CD14-positive monocyte (primary cell): ENCODE measurements around the gene UBE2L3. TPM values are rescaled to one million over a fixed set of nuclear protein-coding genes. Genes with fewer than 3 reads are reported as not detected.

Experiments
- DNase-seq, 3 donors: peaks; one replicate each; pipeline ENCODE4 v3.0.0-alpha.2; 2011 to 2022
- H2AFZ ChIP-seq: 2 replicates; pipeline ENCODE4 v1.6.0; 2012; ENCODE audit warnings: mild to moderate bottlenecking, low read depth, low read length, inconsistent platforms; ENCODE audit not compliant: insufficient read depth, poor library complexity, severe bottlenecking
- H3K27ac ChIP-seq, 2 donors: 1 replicate in 1 of 2; 2 replicates in 1 of 2; pipeline ENCODE4 v1.5.1; 2012 to 2013; ENCODE audit warnings: low read length in 2 of 2, control low read depth in 1 of 2, inconsistent platforms in 1 of 2, low read depth in 1 of 2, mild to moderate bottlenecking in 1 of 2
- H3K27me3 ChIP-seq, 2 donors: one replicate each; pipeline versions ENCODE4 v1.6.0 to v1.6.1; 2011 to 2013; ENCODE audit warnings: low read length in 2 of 2; ENCODE audit not compliant: control insufficient read depth in 2 of 2, insufficient read depth in 2 of 2
- H3K36me3 ChIP-seq, 2 donors: replicated peaks in 1 of 2; 1 replicate in 1 of 2; 2 replicates in 1 of 2; pipeline versions ENCODE4 v1.5.1 to v1.6.1; 2012 to 2013; ENCODE audit warnings: low read length in 2 of 2, control low read depth in 1 of 2, inconsistent platforms in 1 of 2, mild to moderate bottlenecking in 1 of 2; ENCODE audit not compliant: insufficient read depth in 2 of 2, control insufficient read depth in 1 of 2
- H3K4me1 ChIP-seq, 2 donors: 1 replicate in 1 of 2; 2 replicates in 1 of 2; pipeline versions ENCODE4 v1.5.1 to v1.6.1; 2012 to 2013; ENCODE audit warnings: low read length in 2 of 2, control low read depth in 1 of 2, inconsistent platforms in 1 of 2, mild to moderate bottlenecking in 1 of 2, moderate library complexity in 1 of 2; ENCODE audit not compliant: insufficient read depth in 2 of 2, control insufficient read depth in 1 of 2
- H3K4me2 ChIP-seq: replicated peaks from 2 replicates; pipeline ENCODE3; 2012; ENCODE audit warnings: low read length, moderate library complexity, mild to moderate bottlenecking; ENCODE audit not compliant: poor library complexity, severe bottlenecking; ENCODE audit errors: extremely low read depth
- H3K4me3 ChIP-seq, 3 experiments: fragments of 200-600 bp in 1 of 3; sonication (generic) in 1 of 3; replicated peaks in 1 of 3; 1 replicate in 2 of 3; 2 replicates in 1 of 3; pipeline ENCODE4 v1.5.1; 2011 to 2013; ENCODE audit warnings: low read length in 3 of 3, mild to moderate bottlenecking in 3 of 3, control low read depth in 2 of 3, low read depth in 2 of 3, inconsistent platforms in 1 of 3, moderate library complexity in 1 of 3
- H3K79me2 ChIP-seq: 2 replicates; pipeline ENCODE4 v1.6.0; 2012; ENCODE audit warnings: mild to moderate bottlenecking, control low read depth, inconsistent platforms, low read length, moderate library complexity; ENCODE audit not compliant: insufficient read depth
- H3K9ac ChIP-seq: 2 replicates; pipeline ENCODE4 v1.6.0; 2017; ENCODE audit warnings: low read length, mild to moderate bottlenecking; ENCODE audit not compliant: insufficient read depth, poor library complexity, severe bottlenecking
- H3K9me3 ChIP-seq, 2 donors: replicated peaks in 1 of 2; 1 replicate in 1 of 2; 2 replicates in 1 of 2; pipeline versions ENCODE4 v1.5.1 to v1.6.1; 2012 to 2013; ENCODE audit warnings: low read length in 2 of 2, control low read depth in 1 of 2; ENCODE audit not compliant: control insufficient read depth in 1 of 2, insufficient read depth in 1 of 2
- H4K20me1 ChIP-seq: 2 replicates; pipeline ENCODE4 v1.6.0; 2012; ENCODE audit warnings: mild to moderate bottlenecking, low read length, control low read depth, moderate library complexity; ENCODE audit not compliant: insufficient read depth
- H3K27ac Mint-ChIP-seq, 7 donors: one replicate each; pipeline ENCODE4 v1.8.0; 2020; ENCODE audit warnings: mild to moderate bottlenecking in 7 of 7, mixed read lengths in 7 of 7, moderate library complexity in 6 of 7, inconsistent platforms in 2 of 7
- H3K27me3 Mint-ChIP-seq, 3 donors: one replicate each; pipeline ENCODE4 v1.8.0; 2021 to 2022; ENCODE audit warnings: low read depth in 3 of 3, mild to moderate bottlenecking in 3 of 3, mixed read lengths in 3 of 3, moderate library complexity in 3 of 3, inconsistent platforms in 1 of 3
- H3K36me3 Mint-ChIP-seq, 2 donors: one replicate each; pipeline ENCODE4 v1.8.0; 2020; ENCODE audit warnings: mixed read lengths in 2 of 2, inconsistent platforms in 1 of 2, mild to moderate bottlenecking in 1 of 2
- H3K4me1 Mint-ChIP-seq: one replicate; pipeline ENCODE4 v1.8.0; 2020; ENCODE audit warnings: mild to moderate bottlenecking, mixed read lengths
- H3K4me3 Mint-ChIP-seq, 2 donors: one replicate each; pipeline ENCODE4 v1.8.0; 2020; ENCODE audit warnings: mild to moderate bottlenecking in 2 of 2, mixed read lengths in 2 of 2, moderate library complexity in 1 of 2
- H3K9me3 Mint-ChIP-seq, 7 donors: one replicate each; pipeline ENCODE4 v1.8.0; 2020 to 2022; ENCODE audit warnings: mixed read lengths in 7 of 7, mild to moderate bottlenecking in 6 of 7, moderate library complexity in 6 of 7, inconsistent platforms in 2 of 7
- WGBS: methylation state at CpG from one replicate; pipeline ENCODE4 v1.1.5; 2013; ENCODE audit warnings: missing lambda C conversion rate; ENCODE audit not compliant: insufficient coverage; 5-methylcytosine and 5-hydroxymethylcytosine counted together
- intact Hi-C, 2 donors: fragments of 100-400 bp; cut with micrococcal nuclease; formaldehyde crosslinking; loops; one replicate each; pipeline versions ENCODE4 v1.15.0 to v1.15.1; 2023
- polyA plus RNA-seq, 3 donors: library from polyadenylated mRNA; depleted of rRNA in 1 of 3; unstranded in 2 of 3; stranded (reverse) in 1 of 3; fragments of 300-500 nt in 2 of 3; fragments of >200 nt in 1 of 3; fragmentation: Illumina TruSeq in 2 of 3; gene quantifications; 1 replicate in 2 of 3; 2 replicates in 1 of 3; pipeline ENCODE4 v1.2.3, GENCODE V29; 2012 to 2021
- TF ChIP-seq, protein P1 (sequence below): fragments of 200-600 bp; IDR thresholded peaks from one replicate; pipeline ENCODE4 v1.8.0; 2022; ENCODE audit warnings: antibody characterized with exemption, mild to moderate bottlenecking

The UBE2L3 gene
- polyA plus RNA-seq, 3 donors: 19.6 to 88.9 (median 69.6) TPM

DNA sequence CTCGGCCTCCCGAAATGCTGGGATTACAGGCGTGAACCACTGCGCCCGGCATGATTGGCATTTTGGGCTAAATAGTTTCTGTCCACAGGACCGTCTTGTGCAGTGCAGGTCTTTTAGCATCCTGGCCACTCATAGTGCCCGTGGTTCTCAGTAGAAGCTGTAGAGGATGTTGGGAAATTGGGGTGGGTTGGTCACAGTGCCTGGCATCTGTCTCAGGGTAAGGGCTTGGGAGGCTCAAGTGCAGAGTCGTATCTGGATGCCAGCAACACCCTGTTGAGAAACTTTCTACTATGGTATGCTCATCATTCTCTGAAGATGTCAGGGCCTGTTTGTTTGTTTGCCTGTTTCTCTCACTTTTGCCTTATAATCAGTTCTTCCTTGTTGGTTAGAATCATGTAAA lies 21.9 kb downstream of the UBE2L3 start:
- peak overlapping the region in 1 of 2 donors; percentile 47 for H3K27ac ChIP-seq
- 73% methylated on average over 5 of the region's 8 CpGs for WGBS

DNA sequence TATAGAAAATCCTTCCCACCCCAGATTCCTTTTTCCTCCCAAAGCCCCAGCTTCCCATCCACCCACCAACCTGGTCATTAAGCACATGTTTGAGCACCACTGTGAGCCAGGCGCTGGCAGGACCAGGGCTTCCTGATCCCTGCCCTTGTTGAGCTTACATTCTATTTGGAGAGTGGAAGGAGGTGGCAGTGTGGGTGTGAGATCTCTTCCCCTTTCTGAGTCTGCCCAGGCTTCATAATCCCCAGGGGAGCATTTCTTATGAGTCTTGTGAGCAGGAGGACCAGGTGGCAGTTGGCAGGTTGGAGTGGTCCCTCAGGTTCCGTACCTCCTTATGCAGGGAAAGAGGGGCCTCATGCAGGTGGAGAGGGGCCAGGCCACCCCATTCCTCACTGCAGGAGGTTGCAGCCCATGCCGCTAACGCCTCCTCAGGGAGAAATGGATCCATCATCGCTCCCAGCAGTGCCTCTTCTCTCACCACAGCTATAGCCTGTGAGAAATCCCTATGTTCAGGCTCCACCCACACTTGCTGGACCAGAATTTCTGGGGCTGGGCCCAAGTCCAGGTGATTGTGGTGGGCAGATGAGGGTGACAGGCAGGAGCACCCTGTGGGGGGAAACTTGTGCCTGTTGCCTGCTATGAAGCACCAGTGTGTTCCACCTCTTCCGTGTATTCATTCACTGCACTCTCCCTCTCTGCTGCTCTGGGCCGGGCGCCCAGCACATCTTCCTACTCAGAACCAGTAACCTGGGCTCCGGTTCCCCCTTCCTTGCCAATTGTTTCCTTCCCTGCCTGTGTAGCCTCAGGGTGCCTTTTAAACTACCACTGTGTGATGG lies 23.5 kb downstream of the UBE2L3 start:
- H3K4me3 Mint-ChIP-seq: no peak overlapping the region
- intact Hi-C loops: no loop called here
- no peaks in the 10 kb centered on the region for H3K9me3 ChIP-seq
- H2AFZ ChIP-seq: no peak overlapping the region
- no peak overlapping the region for H3K9ac ChIP-seq
- no peak overlapping the region for H3K4me3 ChIP-seq
- H3K4me1 ChIP-seq: peaks cover 15% of the 10 kb centered on the region in 2 donors
- DNase-seq: no peak
- peaks cover 31 to 63% of the 10 kb centered on the region in 2 donors for H3K36me3 ChIP-seq
- TF ChIP-seq, protein P1, sequence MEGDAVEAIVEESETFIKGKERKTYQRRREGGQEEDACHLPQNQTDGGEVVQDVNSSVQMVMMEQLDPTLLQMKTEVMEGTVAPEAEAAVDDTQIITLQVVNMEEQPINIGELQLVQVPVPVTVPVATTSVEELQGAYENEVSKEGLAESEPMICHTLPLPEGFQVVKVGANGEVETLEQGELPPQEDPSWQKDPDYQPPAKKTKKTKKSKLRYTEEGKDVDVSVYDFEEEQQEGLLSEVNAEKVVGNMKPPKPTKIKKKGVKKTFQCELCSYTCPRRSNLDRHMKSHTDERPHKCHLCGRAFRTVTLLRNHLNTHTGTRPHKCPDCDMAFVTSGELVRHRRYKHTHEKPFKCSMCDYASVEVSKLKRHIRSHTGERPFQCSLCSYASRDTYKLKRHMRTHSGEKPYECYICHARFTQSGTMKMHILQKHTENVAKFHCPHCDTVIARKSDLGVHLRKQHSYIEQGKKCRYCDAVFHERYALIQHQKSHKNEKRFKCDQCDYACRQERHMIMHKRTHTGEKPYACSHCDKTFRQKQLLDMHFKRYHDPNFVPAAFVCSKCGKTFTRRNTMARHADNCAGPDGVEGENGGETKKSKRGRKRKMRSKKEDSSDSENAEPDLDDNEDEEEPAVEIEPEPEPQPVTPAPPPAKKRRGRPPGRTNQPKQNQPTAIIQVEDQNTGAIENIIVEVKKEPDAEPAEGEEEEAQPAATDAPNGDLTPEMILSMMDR: no peak
- peaks cover 38 to 65% of the 10 kb centered on the region in 2 donors for H3K36me3 Mint-ChIP-seq
- H3K27ac ChIP-seq: peak overlapping the region in 1 of 2 donors; percentile 27
- H3K9me3 Mint-ChIP-seq: no peaks in the 10 kb centered on the region
- H3K27me3 ChIP-seq: no peaks in the 10 kb centered on the region
- 100% methylated on average over 1 of the region's 9 CpGs for WGBS
- H3K27me3 Mint-ChIP-seq: peaks cover 0 to 3% (median 0%) of the 10 kb centered on the region in 3 donors
- H4K20me1 ChIP-seq: peaks cover 99% of the 10 kb centered on the region
- H3K4me1 Mint-ChIP-seq: peaks cover 50% of the 10 kb centered on the region
- peak overlapping the region in 5 of 7 donors; percentile 10 to 87 (median 76) for H3K27ac Mint-ChIP-seq
- H3K4me2 ChIP-seq: no peak overlapping the region
- peaks cover 99% of the 10 kb centered on the region for H3K79me2 ChIP-seq

More for the DNA sequence above, 21.9 kb downstream of the UBE2L3 start:
- TF ChIP-seq, protein P1: no peak
- Histone ChIP-seq H3K4me3 (no peak overlapping the region), H4K20me1 (peaks cover 99% of the 10 kb centered on the region), H2AFZ (no peak overlapping the region), H3K9ac (no peak overlapping the region), H3K27me3 (no peaks in the 10 kb centered on the region), H3K36me3 (peaks cover 22 to 56% of the 10 kb centered on the region in 2 donors), H3K9me3 (no peaks in the 10 kb centered on the region), H3K4me1 (peaks cover 15% of the 10 kb centered on the region in 2 donors), H3K4me2 (no peak overlapping the region), H3K79me2 (peaks cover 99% of the 10 kb centered on the region)
- H3K27me3 Mint-ChIP-seq: peaks cover 0 to 3% (median 0%) of the 10 kb centered on the region in 3 donors
- H3K4me3 Mint-ChIP-seq: no peak overlapping the region
- intact Hi-C loops: no loop called here
- H3K27ac Mint-ChIP-seq: peak overlapping the region in 5 of 7 donors; percentile 1 to 70 (median 28)
- peaks cover 28 to 59% of the 10 kb centered on the region in 2 donors for H3K36me3 Mint-ChIP-seq
- H3K4me1 Mint-ChIP-seq: peaks cover 57% of the 10 kb centered on the region
- no peak for DNase-seq
- no peaks in the 10 kb centered on the region for H3K9me3 Mint-ChIP-seq
